ENCODE data around the gene DAZAP1.

Gene DAZAP1

GRCh38 chr19:1445185-1445931 lies 38.0 kb downstream of the DAZAP1 start:
- DNase-seq (ENCODE audit: extremely low spot score), result peak; percentile 81
- POLR2A ChIA-PET, result interaction anchor here (0.8 to 2.2 kb wide), 3 partner anchors 7 to 176 kb away, joined by 3 to 6 read pairs (median 4); partner anchors contain the start of gene CIRBP

GRCh38 chr19:1445932-1446712 lies 38.7 kb downstream of the DAZAP1 start:
- CTCF ChIA-PET, result interaction anchor here (1.9 kb wide), 1 partner anchor 8 kb away, joined by 9 read pairs; no protein-coding TSS in a partner anchor
- DNase-seq (ENCODE audit: extremely low spot score), result peak; percentile 56
- POLR2A ChIA-PET, result interaction anchor here (0.8 kb wide), 1 partner anchor 20 kb away, joined by 4 read pairs; no protein-coding TSS in a partner anchor
- no peak for TF ChIP-seq NFRKB (IDR thresholded peaks at IDR 0.05)
- TF ChIP-seq FOXK2 (IDR thresholded peaks at IDR 0.05), result no peak
- TF ChIP-seq FOXM1 (IDR thresholded peaks at IDR 0.05; ENCODE audit: borderline replicate concordance), result no peak
- no peak for TF ChIP-seq SP1 (IDR thresholded peaks at IDR 0.05)
- TF ChIP-seq ARNT (IDR thresholded peaks at IDR 0.05), result no peak
- TF ChIP-seq CTBP1 (IDR thresholded peaks at IDR 0.05; ENCODE audit: borderline replicate concordance), result no peak
- no peak for TF ChIP-seq LEF1 (IDR thresholded peaks at IDR 0.05; ENCODE audit: borderline replicate concordance)
- TF ChIP-seq SUZ12 (IDR thresholded peaks at IDR 0.05), result no peak
- TF ChIP-seq TARDBP (IDR thresholded peaks at IDR 0.05), result no peak
- no peak for TF ChIP-seq PKNOX1 (IDR thresholded peaks at IDR 0.05)
- TF ChIP-seq HDGF (IDR thresholded peaks at IDR 0.05; ENCODE audit: borderline replicate concordance), result no peak
- no peak for TF ChIP-seq ELF4 (IDR thresholded peaks at IDR 0.05)
- no peak for TF ChIP-seq FOXA1 (IDR thresholded peaks at IDR 0.05)
- no peak for TF ChIP-seq L3MBTL2 (conservative IDR thresholded peaks at IDR 0.05)
- TF ChIP-seq BHLHE40 (IDR thresholded peaks at IDR 0.05; ENCODE audit: borderline replicate concordance), result no peak
- no peak for TF ChIP-seq ZNF384 (IDR thresholded peaks at IDR 0.05)

More at GRCh38 chr19:1445185-1445931, 38.0 kb downstream of the DAZAP1 start:
- CTCF ChIA-PET, result interaction anchor here (1.9 kb wide), 1 partner anchor 8 kb away, joined by 9 read pairs; no protein-coding TSS in a partner anchor
- TF ChIP-seq NFRKB (IDR thresholded peaks at IDR 0.05) (no peak), L3MBTL2 (conservative IDR thresholded peaks at IDR 0.05) (no peak), TARDBP (IDR thresholded peaks at IDR 0.05) (no peak), PKNOX1 (IDR thresholded peaks at IDR 0.05) (no peak), FOXM1 (IDR thresholded peaks at IDR 0.05; ENCODE audit: borderline replicate concordance) (no peak), ZNF384 (IDR thresholded peaks at IDR 0.05) (no peak), ELF4 (IDR thresholded peaks at IDR 0.05) (no peak), ARNT (IDR thresholded peaks at IDR 0.05) (no peak), FOXK2 (IDR thresholded peaks at IDR 0.05) (no peak), BHLHE40 (IDR thresholded peaks at IDR 0.05; ENCODE audit: borderline replicate concordance) (no peak), HDGF (IDR thresholded peaks at IDR 0.05; ENCODE audit: borderline replicate concordance) (no peak; the same call in 1 of the 2 replicates), CTBP1 (IDR thresholded peaks at IDR 0.05; ENCODE audit: borderline replicate concordance) (no peak)

- POLR2A ChIA-PET, result interaction anchor here (1.3 kb wide), 1 partner anchor 178 kb away, joined by 6 read pairs; the partner anchor contains the start of gene CIRBP
- no peak for TF ChIP-seq TARDBP (IDR thresholded peaks at IDR 0.05)
- TF ChIP-seq HDGF (IDR thresholded peaks at IDR 0.05; ENCODE audit: borderline replicate concordance), result no peak
- no peak for TF ChIP-seq ARNT (IDR thresholded peaks at IDR 0.05)
- no peak for TF ChIP-seq BHLHE40 (IDR thresholded peaks at IDR 0.05; ENCODE audit: borderline replicate concordance)
- TF ChIP-seq FOXA1 (IDR thresholded peaks at IDR 0.05), result no peak
- TF ChIP-seq CTBP1 (IDR thresholded peaks at IDR 0.05; ENCODE audit: borderline replicate concordance), result no peak
- TF ChIP-seq FOXM1 (IDR thresholded peaks at IDR 0.05; ENCODE audit: borderline replicate concordance), result no peak
- no peak for TF ChIP-seq LEF1 (IDR thresholded peaks at IDR 0.05; ENCODE audit: borderline replicate concordance)
- no peak for TF ChIP-seq ZNF384 (IDR thresholded peaks at IDR 0.05)
- TF ChIP-seq SP1 (IDR thresholded peaks at IDR 0.05), result no peak
- TF ChIP-seq SUZ12 (IDR thresholded peaks at IDR 0.05), result no peak
- TF ChIP-seq NFRKB (IDR thresholded peaks at IDR 0.05), result no peak
- no peak for TF ChIP-seq FOXK2 (IDR thresholded peaks at IDR 0.05)
- TF ChIP-seq PKNOX1 (IDR thresholded peaks at IDR 0.05), result no peak
- DNase-seq (ENCODE audit: extremely low spot score), result no peak
- CTCF ChIA-PET, result no interaction called here
These were observed 39.5 kb downstream of the DAZAP1 start for GRCh38 chr19:1446713-1447481.

GRCh38 chr19:1447504-1447903 lies 40.1 kb downstream of the DAZAP1 start:
- CTCF ChIA-PET, result no interaction called here
- no peak for DNase-seq (ENCODE audit: extremely low spot score)
- TF ChIP-seq BHLHE40 (IDR thresholded peaks at IDR 0.05; ENCODE audit: borderline replicate concordance) (no peak), CTBP1 (IDR thresholded peaks at IDR 0.05; ENCODE audit: borderline replicate concordance) (no peak), FOXA1 (IDR thresholded peaks at IDR 0.05) (no peak), ELF4 (IDR thresholded peaks at IDR 0.05) (no peak), TARDBP (IDR thresholded peaks at IDR 0.05) (no peak), NFRKB (IDR thresholded peaks at IDR 0.05) (no peak), L3MBTL2 (conservative IDR thresholded peaks at IDR 0.05) (no peak), HDGF (IDR thresholded peaks at IDR 0.05; ENCODE audit: borderline replicate concordance) (no peak), FOXM1 (IDR thresholded peaks at IDR 0.05; ENCODE audit: borderline replicate concordance) (no peak), PKNOX1 (IDR thresholded peaks at IDR 0.05) (no peak), SUZ12 (IDR thresholded peaks at IDR 0.05) (no peak), SP1 (IDR thresholded peaks at IDR 0.05) (no peak), FOXK2 (IDR thresholded peaks at IDR 0.05) (no peak), ARNT (IDR thresholded peaks at IDR 0.05) (no peak), LEF1 (IDR thresholded peaks at IDR 0.05; ENCODE audit: borderline replicate concordance) (no peak), ZNF384 (IDR thresholded peaks at IDR 0.05) (no peak)
- POLR2A ChIA-PET, result interaction anchor here (0.7 to 1.3 kb wide), 2 partner anchors 34 to 179 kb away, joined by 3 to 6 read pairs; partner anchors contain the start of gene CIRBP

Data from HEK293T (cell line).